HG03066 (cell line): ENCODE measurements around the gene RPAP2.
A peak's percentile ranks its signal among the peaks of the same experiment; 100 is the strongest.
"Not testable (repeated sequence)": the region's sequence is repeated elsewhere in the genome, so short reads cannot be mapped to it uniquely, and the experiment has no call there.

Experiments used
- ATAC-seq: cut with Tn5 transposase; IDR thresholded peaks from one replicate; pipeline ENCODE4 v1.9.1; 2021; ENCODE audit warnings: low read depth; ENCODE audit not compliant: unreplicated experiment

The RPAP2 gene

GRCh38 chr1:92367496-92367895, 68.6 kb downstream of the RPAP2 start:
- no peak for ATAC-seq

DNA sequence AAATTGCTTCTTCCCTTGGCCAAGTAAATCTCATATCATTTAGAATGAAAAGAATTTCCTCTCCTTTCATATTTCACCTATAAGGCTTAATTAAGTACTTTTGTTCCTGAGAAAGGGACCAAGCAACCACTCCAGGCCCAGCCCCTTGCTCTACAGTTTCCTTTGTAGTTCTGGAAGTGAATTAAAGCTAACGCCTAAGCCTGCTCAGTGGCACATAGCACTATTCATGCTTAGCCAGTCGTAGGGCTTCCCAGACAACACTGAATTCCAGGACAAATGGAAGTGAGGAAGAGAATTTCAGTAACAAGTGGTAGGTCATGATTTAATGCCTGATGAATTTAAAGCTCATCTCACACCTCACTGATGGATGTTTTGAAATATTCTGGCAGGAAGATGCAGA, 73.3 kb downstream of the RPAP2 start:
- ATAC-seq, result no peak

GRCh38 chr1:92374223-92374622, 75.4 kb downstream of the RPAP2 start:
- ATAC-seq, result no peak

- no peak for ATAC-seq
These were observed 77.5 kb downstream of the RPAP2 start for GRCh38 chr1:92376345-92376744.

GRCh38 chr1:92377991-92378390, 79.1 kb downstream of the RPAP2 start:
- ATAC-seq, result not testable (repeated sequence)

DNA sequence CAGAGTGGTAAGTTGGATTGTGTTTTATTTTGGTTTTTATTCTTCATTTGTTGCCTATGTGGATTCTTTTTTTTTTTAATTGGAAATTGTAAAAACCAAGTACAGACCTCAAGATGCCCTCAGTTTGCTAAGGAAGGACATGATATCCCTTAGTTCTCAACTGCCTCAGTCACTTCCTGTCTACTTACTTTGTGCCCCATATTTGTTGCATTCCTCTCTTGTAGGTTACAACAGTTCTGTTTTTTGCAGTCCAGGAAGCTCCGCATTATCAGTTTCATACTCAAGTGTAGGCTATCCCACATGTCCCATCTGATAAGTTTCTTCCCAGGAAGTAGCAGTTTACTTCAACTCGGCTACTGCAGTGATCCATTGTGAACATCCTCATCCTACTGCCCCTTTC, 82.0 kb downstream of the RPAP2 start:
- no peak for ATAC-seq

GRCh38 chr1:92393966-92394365, 95.1 kb downstream of the RPAP2 start:
- ATAC-seq, result not testable (repeated sequence)

DNA sequence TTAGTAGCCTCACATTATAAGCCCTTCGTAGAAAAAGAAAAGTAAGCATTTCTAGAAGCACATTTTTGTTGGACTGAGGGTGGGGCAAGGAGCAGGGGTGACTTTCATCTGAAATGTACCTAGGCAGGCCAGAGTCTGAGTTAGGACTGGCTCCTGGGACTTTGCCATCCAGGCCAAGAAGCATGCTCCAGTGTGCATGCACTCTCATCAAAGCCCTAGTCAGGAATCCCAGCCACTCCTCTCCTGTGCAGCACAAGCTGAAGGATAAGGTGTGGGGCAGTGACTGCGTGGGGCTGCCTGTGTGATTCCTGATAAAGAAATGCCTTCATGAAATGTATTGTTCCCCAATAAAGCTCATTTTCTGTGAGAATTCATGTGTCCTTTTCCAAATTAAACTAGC, 99.7 kb downstream of the RPAP2 start:
- no peak for ATAC-seq

DNA sequence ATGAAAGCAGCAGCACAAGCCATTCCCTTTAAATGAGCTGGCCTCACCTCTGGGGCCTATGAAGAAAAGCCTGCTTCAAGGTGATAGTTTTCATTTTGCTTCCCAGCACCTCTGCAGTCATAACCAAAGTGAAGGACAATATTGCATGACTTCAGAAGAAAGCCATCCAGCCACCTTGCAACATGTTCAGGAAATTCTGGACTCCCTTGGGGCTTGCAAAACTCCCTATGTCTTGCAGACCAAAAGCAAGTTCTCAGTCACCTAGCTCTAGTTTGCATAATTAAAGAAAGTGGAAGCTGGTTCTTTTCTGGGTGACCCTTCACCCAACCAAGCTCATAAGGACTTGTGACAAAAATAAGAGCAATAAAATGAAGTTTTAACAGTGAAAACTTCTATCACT, 100.2 kb downstream of the RPAP2 start:
- ATAC-seq, result peak; percentile 86

- no peak for ATAC-seq
These were observed 105.8 kb downstream of the RPAP2 start for GRCh38 chr1:92404661-92405060.

DNA sequence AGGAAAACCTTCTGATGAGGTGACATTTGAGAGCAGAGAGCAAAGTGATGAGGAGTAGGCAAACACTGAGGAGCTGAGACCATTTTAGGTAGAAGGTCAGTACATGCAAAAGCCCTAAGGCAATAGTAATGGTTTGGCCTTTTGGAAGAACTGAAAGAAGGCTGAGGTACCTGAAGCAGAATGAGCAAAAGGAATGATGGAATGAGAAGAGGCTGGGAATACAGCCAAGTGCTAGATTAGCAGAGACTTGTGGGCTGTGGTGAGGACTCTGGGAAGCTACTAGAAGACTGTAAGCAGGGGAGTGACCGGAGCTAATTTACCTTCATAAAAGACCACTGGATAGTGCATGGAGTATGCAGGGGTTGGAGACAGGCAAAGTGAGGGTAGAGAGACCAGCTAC, 110.0 kb downstream of the RPAP2 start:
- no peak for ATAC-seq

DNA sequence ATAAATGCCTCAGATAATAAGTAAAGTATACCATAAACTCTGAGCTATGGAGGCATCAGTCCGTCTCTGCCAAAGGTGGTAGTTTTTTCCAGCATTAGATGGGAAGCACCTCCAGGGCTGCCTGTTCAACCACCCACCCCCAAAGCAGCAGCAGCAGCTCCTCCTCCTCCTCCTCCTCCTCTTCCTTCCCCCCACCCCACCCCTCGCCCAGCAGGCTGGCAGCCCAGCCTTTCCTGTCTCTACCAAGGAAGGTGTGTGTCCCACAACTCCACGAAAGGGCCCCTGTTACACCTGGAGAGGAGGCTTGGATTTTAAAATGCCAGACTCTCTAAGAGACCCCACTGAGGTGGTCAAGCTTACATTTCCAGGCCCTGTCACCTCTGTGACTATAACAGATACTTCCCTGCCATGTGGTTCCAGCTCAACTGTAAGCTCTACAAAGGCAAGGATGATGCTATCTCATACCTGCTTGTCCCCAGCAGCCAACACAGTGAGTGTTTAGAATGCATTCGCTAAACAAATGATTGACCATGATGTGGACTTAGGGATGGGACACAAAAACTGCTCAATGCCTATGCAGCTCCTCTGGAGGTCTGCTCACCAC, 111.2 kb downstream of the RPAP2 start:
- no peak for ATAC-seq

- ATAC-seq, result no peak
These were observed 111.8 kb downstream of the RPAP2 start for GRCh38 chr1:92410706-92411105.

- ATAC-seq, result no peak
These were observed 112.7 kb downstream of the RPAP2 start for GRCh38 chr1:92411511-92411910.

DNA sequence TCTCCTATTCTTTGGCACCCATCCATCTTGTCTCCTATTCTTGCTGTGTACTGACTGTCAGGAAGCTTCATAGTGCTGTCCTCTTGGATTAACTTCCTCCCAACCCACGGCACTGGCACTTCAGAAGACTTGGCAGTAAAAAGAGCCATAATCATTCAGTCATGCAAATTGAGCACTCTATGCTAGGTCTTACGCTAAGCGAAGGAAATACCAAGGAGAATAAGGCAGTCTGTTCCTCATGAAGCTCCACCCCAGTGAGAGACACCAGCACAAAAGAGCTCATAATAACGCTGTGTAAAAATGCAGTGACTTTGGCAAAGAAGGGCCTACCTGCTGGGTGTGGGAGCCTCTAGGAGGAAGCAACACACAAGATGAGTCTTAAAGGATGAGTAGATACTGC, 120.8 kb downstream of the RPAP2 start:
- ATAC-seq, result no peak

- ATAC-seq, result no peak
These were observed 125.5 kb downstream of the RPAP2 start for GRCh38 chr1:92424381-92424780.

GRCh38 chr1:92425617-92426016, 126.8 kb downstream of the RPAP2 start:
- no peak for ATAC-seq

GRCh38 chr1:92430030-92430429, 131.2 kb downstream of the RPAP2 start:
- no peak for ATAC-seq

DNA sequence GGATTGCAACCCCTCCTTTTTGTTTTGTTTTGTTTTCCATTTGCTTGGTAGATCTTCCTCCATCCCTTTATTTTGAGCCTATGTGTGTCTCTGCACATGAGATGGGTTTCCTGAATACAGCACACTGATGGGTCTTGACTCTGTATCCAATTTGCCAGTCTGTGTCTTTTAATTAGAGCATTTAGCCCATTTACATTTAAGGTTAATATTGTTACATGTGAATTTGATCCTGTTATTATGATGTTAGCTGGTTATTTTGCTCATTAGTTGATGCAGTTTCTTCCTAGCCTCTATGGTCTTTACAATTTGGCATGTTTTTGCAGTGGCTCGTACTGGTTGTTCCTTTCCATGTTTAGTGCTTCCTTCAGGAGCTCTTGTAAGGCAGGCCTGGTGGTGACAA, 135.7 kb downstream of the RPAP2 start:
- not testable (repeated sequence) for ATAC-seq

DNA sequence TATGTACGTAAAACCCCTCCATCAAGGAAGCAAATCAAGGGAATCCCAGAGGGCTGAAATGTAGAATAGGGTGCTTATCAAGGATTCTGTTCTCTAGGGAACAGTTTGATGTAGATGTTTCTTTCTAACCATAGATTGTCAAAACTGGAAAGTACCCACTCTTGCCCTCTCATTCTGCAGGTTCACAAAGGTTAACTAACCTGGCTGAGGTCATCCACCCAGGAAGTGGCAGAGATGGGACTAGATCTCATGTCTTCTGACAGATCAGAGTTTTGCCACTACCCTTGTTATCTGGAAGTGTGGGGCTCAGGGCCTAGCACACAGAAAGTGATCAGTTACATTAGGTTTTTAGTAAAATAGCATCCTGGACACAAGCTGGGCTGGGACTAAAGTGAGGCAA, 140.4 kb downstream of the RPAP2 start:
- no peak for ATAC-seq

GRCh38 chr1:92441316-92441696, 142.4 kb downstream of the RPAP2 start:
- no peak for ATAC-seq

- ATAC-seq, result no peak
These were observed 143.0 kb downstream of the RPAP2 start for GRCh38 chr1:92441697-92442342.

- ATAC-seq, result no peak
These were observed 143.5 kb downstream of the RPAP2 start for GRCh38 chr1:92442351-92442750.
